Neuronal stem cell (in vitro differentiated cells): ENCODE results near the gene PLA2G2C.

Source experiments
- DNase-seq: peaks from one replicate; pipeline ENCODE4 v3.0.0-alpha.2; 2013; ENCODE audit warnings: low spot score
- H2AFZ ChIP-seq: one replicate; pipeline ENCODE4 v1.6.1; 2013; ENCODE audit warnings: mild to moderate bottlenecking, low read length, inconsistent platforms
- H2AK5ac ChIP-seq: 2 replicates; pipeline ENCODE4 v1.6.1; 2013; ENCODE audit warnings: low read depth, mild to moderate bottlenecking, inconsistent platforms, low read length, moderate library complexity, mixed read lengths
- H2BK120ac ChIP-seq: 2 replicates; pipeline ENCODE4 v1.6.1; 2013; ENCODE audit warnings: low read depth, mild to moderate bottlenecking, inconsistent platforms, low read length, moderate library complexity, mixed read lengths
- H2BK12ac ChIP-seq: one replicate; pipeline ENCODE4 v1.6.1; 2013; ENCODE audit warnings: low read length, inconsistent platforms
- H2BK15ac ChIP-seq: 2 replicates; pipeline ENCODE4 v1.6.1; 2013; ENCODE audit warnings: mild to moderate bottlenecking, low read length, inconsistent platforms, mixed read lengths
- H2BK5ac ChIP-seq: one replicate; pipeline ENCODE4 v1.6.1; 2013; ENCODE audit warnings: inconsistent platforms, mild to moderate bottlenecking, low read length, moderate library complexity
- H3K14ac ChIP-seq: one replicate; pipeline ENCODE4 v1.6.1; 2013; ENCODE audit warnings: low read length, inconsistent platforms
- H3K18ac ChIP-seq: 2 replicates; pipeline ENCODE4 v1.6.1; 2013; ENCODE audit warnings: low read length, inconsistent platforms
- H3K23ac ChIP-seq: 2 replicates; pipeline ENCODE4 v1.6.1; 2013; ENCODE audit warnings: low read depth, mild to moderate bottlenecking, mixed read lengths, low read length, inconsistent platforms; ENCODE audit not compliant: poor library complexity
- H3K27ac ChIP-seq: replicated peaks from 3 replicates; pipeline ENCODE4 v1.5.1; 2013; ENCODE audit warnings: low read length, inconsistent platforms
- H3K27me3 ChIP-seq, 3 experiments: 2 replicates each; pipeline ENCODE4 v1.6.1; 2013; ENCODE audit warnings: low read length in 3 of 3, mild to moderate bottlenecking in 2 of 3, inconsistent platforms in 1 of 3, low read depth in 1 of 3, mixed read lengths in 1 of 3, moderate library complexity in 1 of 3; ENCODE audit not compliant: control insufficient read depth in 3 of 3, insufficient read depth in 3 of 3
- H3K36me3 ChIP-seq, 2 donors: replicated peaks in 1 of 2; 2 replicates each; pipeline ENCODE4 v1.6.1; 2013; ENCODE audit warnings: low read length in 2 of 2; ENCODE audit not compliant: control insufficient read depth in 2 of 2, insufficient read depth in 2 of 2
- H3K4ac ChIP-seq: 2 replicates; pipeline ENCODE4 v1.6.1; 2013; ENCODE audit warnings: inconsistent platforms, mild to moderate bottlenecking, low read length, moderate library complexity
- H3K4me1 ChIP-seq, 2 donors: 1 replicate in 1 of 2; 2 replicates in 1 of 2; pipeline ENCODE4 v1.6.1; 2013; ENCODE audit warnings: low read length in 2 of 2, low read depth in 1 of 2; ENCODE audit not compliant: control insufficient read depth in 2 of 2, insufficient read depth in 1 of 2
- H3K4me2 ChIP-seq: one replicate; pipeline ENCODE4 v1.6.1; 2013; ENCODE audit warnings: mild to moderate bottlenecking, low read length, inconsistent platforms; ENCODE audit not compliant: insufficient read depth, poor library complexity, severe bottlenecking
- H3K4me3 ChIP-seq, 2 donors: 2 replicates each; pipeline ENCODE4 v1.5.1; 2013; ENCODE audit warnings: low read length in 2 of 2, mild to moderate bottlenecking in 2 of 2, inconsistent platforms in 1 of 2, moderate library complexity in 1 of 2
- H3K79me1 ChIP-seq: one replicate; pipeline ENCODE4 v1.6.1; 2013; ENCODE audit warnings: low read depth, mild to moderate bottlenecking, inconsistent platforms, low read length, moderate library complexity
- H3K9ac ChIP-seq: one replicate; pipeline ENCODE4 v1.6.1; 2013; ENCODE audit warnings: mild to moderate bottlenecking, low read depth, low read length, inconsistent platforms; ENCODE audit not compliant: poor library complexity
- H3K9me3 ChIP-seq, 2 donors: replicated peaks in 1 of 2; 2 replicates each; pipeline versions ENCODE3 to v1.6.1; 2013; ENCODE audit warnings: low read length in 2 of 2, mild to moderate bottlenecking in 2 of 2, inconsistent platforms in 1 of 2, low read depth in 1 of 2, mixed read lengths in 1 of 2, moderate library complexity in 1 of 2; ENCODE audit not compliant: control insufficient read depth in 2 of 2, insufficient read depth in 1 of 2
- H4K8ac ChIP-seq: one replicate; pipeline ENCODE4 v1.6.1; 2013; ENCODE audit warnings: low read depth, mild to moderate bottlenecking, inconsistent platforms, low read length, moderate library complexity
- H4K91ac ChIP-seq: one replicate; pipeline ENCODE4 v1.6.1; 2013; ENCODE audit warnings: low read length, low read depth, mild to moderate bottlenecking, inconsistent platforms; ENCODE audit not compliant: poor library complexity
- WGBS, 2 donors: extraction: QIAGEN DNeasy Blood & Tissue Kit; methylation state at CpG; one replicate each; pipeline ENCODE4 v1.1.7; 2013; ENCODE audit warnings: missing lambda C conversion rate in 2 of 2, mixed read lengths in 1 of 2; ENCODE audit not compliant: insufficient read length in 2 of 2, insufficient replicate concordance in 1 of 2; ENCODE audit errors: extremely low coverage in 2 of 2; 5-methylcytosine and 5-hydroxymethylcytosine counted together

Gene PLA2G2C

DNA sequence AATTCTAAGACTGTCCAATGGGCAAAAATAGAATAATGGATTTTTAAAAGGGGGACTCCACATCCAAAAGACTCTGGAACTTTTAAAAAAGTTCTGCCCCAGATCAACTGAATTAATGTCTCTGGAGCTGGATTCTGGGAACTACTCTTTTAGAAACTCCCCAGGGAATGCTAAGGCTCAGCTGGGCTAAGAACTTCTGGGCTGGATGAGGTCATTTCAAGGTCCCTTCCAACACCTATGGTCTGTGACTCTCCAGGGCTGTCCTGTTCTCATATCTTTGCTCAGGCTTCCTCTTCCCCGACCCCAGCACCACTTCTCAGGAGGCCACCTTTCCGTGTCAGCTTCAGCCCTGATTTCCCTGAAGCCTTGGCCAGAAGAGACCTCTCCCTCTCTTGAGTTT is 13.5 kb upstream of the PLA2G2C start:
- Histone ChIP-seq H3K4me3 (no peak overlapping the region), H2BK5ac (no peak overlapping the region)
- WGBS, 2 donors: no CpG with 5 or more reads among the region's 2 CpGs

DNA sequence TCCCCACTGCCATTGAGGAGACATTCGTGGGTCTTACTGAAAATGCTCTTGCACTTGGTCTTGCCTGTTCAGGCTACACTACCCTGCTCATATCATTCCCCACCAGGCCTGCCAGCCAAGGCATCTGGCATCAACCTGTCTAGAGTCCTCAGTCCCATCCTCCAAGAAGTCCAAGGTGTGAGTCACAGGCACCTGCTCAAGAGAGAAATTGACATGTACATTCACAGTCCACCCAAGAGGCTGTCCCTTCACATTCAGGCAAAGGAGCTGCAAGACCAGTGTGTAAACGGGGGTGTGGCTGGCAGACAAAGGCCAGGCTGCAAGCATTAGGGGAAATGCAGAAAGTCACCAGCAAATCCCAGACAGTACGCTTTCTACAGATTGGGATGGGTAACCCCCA is 13.1 kb upstream of the PLA2G2C start:
- Histone ChIP-seq H2BK15ac (no peak overlapping the region), H3K4ac (no peak overlapping the region), H2AK5ac (no peak overlapping the region), H3K18ac (no peak overlapping the region), H3K9ac (no peak overlapping the region), H2BK5ac (no peak overlapping the region), H3K4me2 (no peak overlapping the region), H3K4me3 (no peak overlapping the region), H3K79me1 (no peaks in the 10 kb centered on the region), H3K4me1 (no peaks in the 10 kb centered on the region), H3K14ac (no peak overlapping the region), H4K91ac (no peak overlapping the region), H2BK12ac (no peak overlapping the region), H2BK120ac (no peak overlapping the region), H3K27me3 (peaks cover 0 to 14% (median 0%) of the 10 kb centered on the region in 3 experiments), H3K36me3 (no peaks in the 10 kb centered on the region), H4K8ac (no peak overlapping the region), H3K23ac (no peak overlapping the region), H3K27ac (no peak overlapping the region), H3K9me3 (no peaks in the 10 kb centered on the region), H2AFZ (no peak overlapping the region)
- no CpG with 5 or more reads among the region's 3 CpGs for WGBS, 2 donors
- DNase-seq: no peak

More for the DNA sequence above, 13.5 kb upstream of the PLA2G2C start:
- Histone ChIP-seq H3K4ac (no peak overlapping the region), H2BK12ac (no peak overlapping the region), H3K4me2 (no peak overlapping the region), H3K9ac (no peak overlapping the region), H2BK120ac (no peak overlapping the region), H3K18ac (no peak overlapping the region), H4K91ac (no peak overlapping the region), H3K9me3 (no peaks in the 10 kb centered on the region), H3K4me1 (no peaks in the 10 kb centered on the region), H3K36me3 (no peaks in the 10 kb centered on the region), H4K8ac (no peak overlapping the region), H3K14ac (no peak overlapping the region), H3K79me1 (no peaks in the 10 kb centered on the region), H3K27me3 (peaks cover 0 to 14% (median 0%) of the 10 kb centered on the region in 3 experiments), H2AFZ (no peak overlapping the region), H3K27ac (no peak overlapping the region), H2AK5ac (no peak overlapping the region), H3K23ac (no peak overlapping the region), H2BK15ac (no peak overlapping the region)
- DNase-seq: no peak

DNA sequence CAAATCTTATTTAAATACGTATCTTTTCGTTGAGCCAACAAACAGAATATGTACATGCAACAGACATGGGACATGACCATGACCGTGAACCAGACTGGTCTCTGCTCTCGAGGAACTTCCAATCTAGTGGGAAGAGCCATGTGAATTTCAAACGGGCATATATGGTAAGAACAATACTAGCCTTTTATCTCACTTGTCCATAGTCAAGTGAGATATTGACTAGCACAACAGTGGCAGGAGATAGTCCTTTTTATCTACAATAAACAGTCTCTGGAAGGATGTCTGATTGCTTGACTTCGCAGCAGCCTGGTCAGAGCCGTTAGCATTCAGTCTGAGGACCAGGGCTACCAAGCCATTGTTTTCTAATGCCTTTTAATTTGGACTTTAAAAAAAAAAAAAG is 12.6 kb upstream of the PLA2G2C start:
- Histone ChIP-seq H3K18ac (no peak overlapping the region), H2BK12ac (no peak overlapping the region), H3K9ac (no peak overlapping the region), H2AK5ac (no peak overlapping the region), H2AFZ (no peak overlapping the region), H2BK15ac (no peak overlapping the region), H4K8ac (no peak overlapping the region), H3K9me3 (no peaks in the 10 kb centered on the region), H3K14ac (no peak overlapping the region), H3K79me1 (no peaks in the 10 kb centered on the region), H2BK120ac (no peak overlapping the region), H3K4ac (no peak overlapping the region), H3K4me1 (no peaks in the 10 kb centered on the region), H2BK5ac (no peak overlapping the region), H3K23ac (no peak overlapping the region), H3K27ac (no peak overlapping the region), H3K4me3 (no peak overlapping the region), H3K4me2 (no peak overlapping the region), H3K36me3 (no peaks in the 10 kb centered on the region), H4K91ac (no peak overlapping the region), H3K27me3 (peaks cover 0 to 14% (median 0%) of the 10 kb centered on the region in 3 experiments)
- no CpG with 5 or more reads among the region's 7 CpGs for WGBS, 2 donors
- no peak for DNase-seq

DNA sequence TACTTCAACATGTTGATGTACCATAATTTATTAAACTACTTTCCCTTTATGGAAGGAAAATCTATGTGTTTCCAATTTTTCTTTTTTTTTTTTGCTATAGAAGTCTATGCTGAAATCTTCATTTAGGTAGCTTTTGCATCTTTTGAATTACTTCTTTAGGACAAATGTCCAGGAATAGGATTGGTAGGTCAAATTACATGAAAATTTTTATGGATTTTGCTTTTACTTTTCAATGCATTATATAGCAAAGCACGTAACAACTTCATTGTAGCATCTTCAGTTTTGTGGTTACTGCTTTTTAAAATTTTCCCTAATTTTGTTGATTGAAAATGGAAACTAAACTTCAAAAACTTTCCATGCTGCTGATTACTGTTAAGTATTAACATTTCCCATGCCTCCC is 12.0 kb upstream of the PLA2G2C start:
- Histone ChIP-seq H3K79me1 (no peaks in the 10 kb centered on the region), H2BK12ac (no peak overlapping the region), H4K8ac (no peak overlapping the region), H2BK5ac (no peak overlapping the region), H3K14ac (no peak overlapping the region), H2AFZ (no peak overlapping the region), H3K4me2 (no peak overlapping the region), H2BK120ac (no peak overlapping the region), H3K4me1 (no peaks in the 10 kb centered on the region), H2AK5ac (no peak overlapping the region), H4K91ac (no peak overlapping the region), H3K36me3 (no peaks in the 10 kb centered on the region), H3K27me3 (peaks cover 0 to 14% (median 0%) of the 10 kb centered on the region in 3 experiments), H3K4ac (no peak overlapping the region), H3K4me3 (no peak overlapping the region), H2BK15ac (no peak overlapping the region), H3K18ac (no peak overlapping the region), H3K9ac (no peak overlapping the region), H3K9me3 (no peaks in the 10 kb centered on the region), H3K27ac (no peak overlapping the region), H3K23ac (no peak overlapping the region)
- DNase-seq: no peak
- WGBS, 2 donors: no CpG with 5 or more reads among the region's 1 CpG
